H9 (cell line): ENCODE measurements around the gene THSD7B. TPM values are rescaled to one million over a fixed set of nuclear protein-coding genes. Genes with fewer than 3 reads are reported as not detected.

Source experiments
- DNase-seq: peaks from one replicate; pipeline ENCODE4 v3.0.0-alpha.2; 2017
- H2AFZ ChIP-seq: one replicate; pipeline ENCODE4 v1.6.1; 2013; ENCODE audit warnings: mild to moderate bottlenecking, low read length, control low read depth, moderate library complexity
- H2AK5ac ChIP-seq: 2 replicates; pipeline ENCODE4 v1.6.1; 2013; ENCODE audit warnings: low read length, control low read depth, mixed read lengths; ENCODE audit not compliant: insufficient read length
- H2BK120ac ChIP-seq: one replicate; pipeline ENCODE4 v1.6.1; 2013; ENCODE audit warnings: low read depth, mild to moderate bottlenecking, low read length, control low read depth, inconsistent platforms; ENCODE audit not compliant: poor library complexity, severe bottlenecking
- H2BK12ac ChIP-seq: 2 replicates; pipeline ENCODE4 v1.6.1; 2013; ENCODE audit warnings: low read length, control low read depth, mixed read lengths, low read depth; ENCODE audit not compliant: insufficient read length
- H2BK15ac ChIP-seq: 2 replicates; pipeline ENCODE4 v1.6.1; 2013; ENCODE audit warnings: low read depth, low read length, control low read depth
- H2BK20ac ChIP-seq: one replicate; pipeline ENCODE4 v1.6.1; 2013; ENCODE audit warnings: low read depth, mild to moderate bottlenecking, low read length, control low read depth, inconsistent platforms; ENCODE audit not compliant: poor library complexity, severe bottlenecking
- H2BK5ac ChIP-seq: 2 replicates; pipeline ENCODE4 v1.6.1; 2013; ENCODE audit warnings: low read length, control low read depth, mixed read lengths; ENCODE audit not compliant: insufficient read length
- H3K14ac ChIP-seq: 2 replicates; pipeline ENCODE4 v1.6.1; 2013; ENCODE audit warnings: low read length, control low read depth; ENCODE audit not compliant: insufficient read depth
- H3K18ac ChIP-seq: 2 replicates; pipeline ENCODE4 v1.6.1; 2013; ENCODE audit warnings: low read depth, mild to moderate bottlenecking, mixed read lengths, low read length, control low read depth; ENCODE audit not compliant: insufficient read length
- H3K23ac ChIP-seq: 2 replicates; pipeline ENCODE4 v1.6.1; 2013; ENCODE audit warnings: low read length, control low read depth, mixed read lengths, low read depth; ENCODE audit not compliant: insufficient read length
- H3K23me2 ChIP-seq: 2 replicates; pipeline ENCODE4 v1.6.1; 2013; ENCODE audit warnings: low read depth, mild to moderate bottlenecking, mixed read lengths, low read length, control low read depth; ENCODE audit not compliant: insufficient read length, poor library complexity, severe bottlenecking
- H3K27ac ChIP-seq: 2 replicates; pipeline ENCODE4 v1.5.1; 2013; ENCODE audit warnings: low read length, control low read depth, mixed read lengths, low read depth; ENCODE audit not compliant: insufficient read length
- H3K27me3 ChIP-seq: 2 replicates; pipeline ENCODE4 v1.6.1; 2013; ENCODE audit warnings: low read length, control low read depth, inconsistent platforms; ENCODE audit not compliant: insufficient read depth
- H3K4ac ChIP-seq: 2 replicates; pipeline ENCODE4 v1.6.1; 2013; ENCODE audit warnings: low read depth, mild to moderate bottlenecking, control low read depth, inconsistent platforms, low read length, moderate library complexity
- H3K4me1 ChIP-seq: 2 replicates; pipeline ENCODE4 v1.6.1; 2013; ENCODE audit warnings: low read length, control low read depth, inconsistent platforms; ENCODE audit not compliant: insufficient read depth
- H3K4me2 ChIP-seq: 2 replicates; pipeline ENCODE4 v1.6.1; 2013; ENCODE audit warnings: low read length, control low read depth, mixed read lengths; ENCODE audit not compliant: insufficient read length, insufficient read depth
- H3K56ac ChIP-seq: 2 replicates; pipeline ENCODE4 v1.6.1; 2013; ENCODE audit warnings: low read depth, mild to moderate bottlenecking, mixed read lengths, low read length, control low read depth; ENCODE audit not compliant: insufficient read length
- H3K79me1 ChIP-seq: 2 replicates; pipeline ENCODE4 v1.6.1; 2013; ENCODE audit warnings: low read depth, mild to moderate bottlenecking, moderate library complexity, low read length, control low read depth, inconsistent platforms; ENCODE audit not compliant: insufficient read depth, poor library complexity, severe bottlenecking
- H3K79me2 ChIP-seq: 2 replicates; pipeline ENCODE4 v1.6.1; 2013; ENCODE audit warnings: low read length, control low read depth, inconsistent platforms; ENCODE audit not compliant: insufficient read depth
- H3K9ac ChIP-seq: 2 replicates; pipeline ENCODE4 v1.6.1; 2013; ENCODE audit warnings: low read length, control low read depth, mixed read lengths; ENCODE audit not compliant: insufficient read length; ENCODE audit errors: extremely low read depth
- H3K9me3 ChIP-seq: one replicate; pipeline ENCODE4 v1.6.1; 2013; ENCODE audit warnings: low read depth, low read length, inconsistent platforms; ENCODE audit not compliant: control insufficient read depth
- H3T11ph ChIP-seq: one replicate; pipeline ENCODE4 v1.6.1; 2013; ENCODE audit warnings: mild to moderate bottlenecking, low read length, control low read depth, inconsistent platforms
- H4K20me1 ChIP-seq: one replicate; pipeline ENCODE4 v1.6.1; 2013; ENCODE audit not compliant: control insufficient read depth, insufficient read length, insufficient read depth
- H4K5ac ChIP-seq: 2 replicates; pipeline ENCODE4 v1.6.1; 2013; ENCODE audit warnings: low read depth, mild to moderate bottlenecking, mixed read lengths, low read length, control low read depth; ENCODE audit not compliant: insufficient read length
- H4K8ac ChIP-seq: replicated peaks from 2 replicates; pipeline ENCODE4 v1.6.1; 2013; ENCODE audit warnings: low read length, control low read depth, mixed read lengths, low read depth; ENCODE audit not compliant: insufficient read length
- H4K91ac ChIP-seq: 2 replicates; pipeline ENCODE4 v1.6.1; 2013; ENCODE audit warnings: low read depth, mild to moderate bottlenecking, moderate library complexity, mixed read lengths, low read length, control low read depth; ENCODE audit not compliant: insufficient read length
- H3K27ac Mint-ChIP-seq, 3 experiments: 2 replicates in 2 of 3; 3 replicates in 1 of 3; pipeline ENCODE4 v1.8.0; 2020 to 2021; ENCODE audit warnings: mixed read lengths in 3 of 3, mild to moderate bottlenecking in 1 of 3, moderate library complexity in 1 of 3
- H3K27me3 Mint-ChIP-seq: 2 replicates; pipeline ENCODE4 v1.8.0; 2021; ENCODE audit warnings: low read depth, mild to moderate bottlenecking, moderate library complexity, mixed read lengths
- H3K36me3 Mint-ChIP-seq, 3 experiments: 2 replicates in 2 of 3; 3 replicates in 1 of 3; pipeline ENCODE4 v1.8.0; 2020 to 2021; ENCODE audit warnings: low read depth in 3 of 3, mixed read lengths in 3 of 3; ENCODE audit not compliant: insufficient read depth in 1 of 3
- H3K4me1 Mint-ChIP-seq, 2 experiments: 2 replicates each; pipeline ENCODE4 v1.8.0; 2020; ENCODE audit warnings: mixed read lengths in 2 of 2
- H3K4me3 Mint-ChIP-seq, 2 experiments: 2 replicates in 1 of 2; 3 replicates in 1 of 2; pipeline ENCODE4 v1.8.0; 2020 to 2021; ENCODE audit warnings: mild to moderate bottlenecking in 2 of 2, mixed read lengths in 2 of 2, moderate library complexity in 1 of 2
- H3K9me3 Mint-ChIP-seq, 2 experiments: 2 replicates in 1 of 2; 3 replicates in 1 of 2; pipeline ENCODE4 v1.8.0; 2020; ENCODE audit warnings: mild to moderate bottlenecking in 2 of 2, mixed read lengths in 2 of 2, moderate library complexity in 1 of 2
- WGBS: extraction: QIAGEN DNeasy Blood & Tissue Kit; methylation state at CpG from one replicate; pipeline ENCODE4 v1.1.7; 2013; ENCODE audit warnings: missing lambda C conversion rate, low lambda C conversion rate, mixed read lengths; ENCODE audit not compliant: insufficient read length; ENCODE audit errors: extremely low coverage; 5-methylcytosine and 5-hydroxymethylcytosine counted together
- total RNA-seq: library from RNA; stranded (reverse); gene quantifications from 2 replicates; pipeline ENCODE4 v1.2.1, GENCODE V29; 2021
- TF ChIP-seq, protein P1 (sequence below): fragments of 200-600 bp; sonication (generic); conservative IDR thresholded peaks from 3 replicates; pipeline ENCODE4 v1.8.0; 2021; ENCODE audit warnings: antibody characterized with exemption, mild to moderate bottlenecking

Gene THSD7B
- total RNA-seq, 1 experiment from 2014 or later: 0.85 TPM

DNA sequence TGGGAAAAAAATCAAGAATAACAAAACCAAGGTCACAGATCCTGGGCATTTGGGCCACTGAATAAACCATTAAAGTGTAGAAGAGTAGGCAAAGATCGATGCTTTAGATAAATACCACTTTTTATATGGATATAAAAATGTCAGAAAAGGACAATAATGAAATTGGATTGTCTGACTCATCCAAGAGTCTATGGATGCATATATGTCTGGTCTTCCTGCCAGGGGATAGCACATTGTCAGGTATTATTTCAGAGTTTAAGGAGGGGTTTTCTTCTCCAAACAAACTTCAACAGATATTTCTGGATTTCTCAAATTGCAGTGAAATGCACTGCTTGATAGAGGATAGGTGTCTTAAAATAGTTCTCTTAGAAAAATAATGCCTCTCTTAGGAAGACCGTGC is 466.7 kb downstream of the THSD7B start:
- no peak overlapping the region for H2BK120ac ChIP-seq
- H2AFZ ChIP-seq: no peak overlapping the region
- H3K9me3 Mint-ChIP-seq: no peaks in the 10 kb centered on the region
- no peak overlapping the region for H2BK12ac ChIP-seq
- no peaks in the 10 kb centered on the region for H3K79me2 ChIP-seq
- H2AK5ac ChIP-seq: no peak overlapping the region
- H4K8ac ChIP-seq: no peak overlapping the region
- no peak overlapping the region for H3K4ac ChIP-seq
- peaks cover 0 to 7% of the 10 kb centered on the region in 2 experiments; a peak in 2 of 4 replicates for H3K4me1 Mint-ChIP-seq
- H2BK5ac ChIP-seq: no peak overlapping the region
- no peak overlapping the region for H3K14ac ChIP-seq
- H3K4me3 Mint-ChIP-seq: no peak overlapping the region
- H4K5ac ChIP-seq: no peak overlapping the region
- H3K36me3 Mint-ChIP-seq: no peaks in the 10 kb centered on the region
- no peak overlapping the region for H3K27ac ChIP-seq
- no peak overlapping the region for H3K56ac ChIP-seq
- H4K20me1 ChIP-seq: no peaks in the 10 kb centered on the region
- H3K27me3 Mint-ChIP-seq: no peaks in the 10 kb centered on the region; the same call in 1 of the 2 replicates
- no peak overlapping the region for H2BK15ac ChIP-seq
- H3K27me3 ChIP-seq: no peaks in the 10 kb centered on the region
- H3K27ac Mint-ChIP-seq: no peak overlapping the region
- H3T11ph ChIP-seq: no peak overlapping the region
- no peaks in the 10 kb centered on the region for H3K23me2 ChIP-seq
- no peaks in the 10 kb centered on the region for H3K79me1 ChIP-seq
- H4K91ac ChIP-seq: no peak overlapping the region
- no peak overlapping the region for H3K18ac ChIP-seq
- WGBS: no CpG with 5 or more reads among the region's 2 CpGs
- H3K4me2 ChIP-seq: no peak overlapping the region
- H3K9ac ChIP-seq: no peak overlapping the region
- H2BK20ac ChIP-seq: no peak overlapping the region
- TF ChIP-seq, protein P1, sequence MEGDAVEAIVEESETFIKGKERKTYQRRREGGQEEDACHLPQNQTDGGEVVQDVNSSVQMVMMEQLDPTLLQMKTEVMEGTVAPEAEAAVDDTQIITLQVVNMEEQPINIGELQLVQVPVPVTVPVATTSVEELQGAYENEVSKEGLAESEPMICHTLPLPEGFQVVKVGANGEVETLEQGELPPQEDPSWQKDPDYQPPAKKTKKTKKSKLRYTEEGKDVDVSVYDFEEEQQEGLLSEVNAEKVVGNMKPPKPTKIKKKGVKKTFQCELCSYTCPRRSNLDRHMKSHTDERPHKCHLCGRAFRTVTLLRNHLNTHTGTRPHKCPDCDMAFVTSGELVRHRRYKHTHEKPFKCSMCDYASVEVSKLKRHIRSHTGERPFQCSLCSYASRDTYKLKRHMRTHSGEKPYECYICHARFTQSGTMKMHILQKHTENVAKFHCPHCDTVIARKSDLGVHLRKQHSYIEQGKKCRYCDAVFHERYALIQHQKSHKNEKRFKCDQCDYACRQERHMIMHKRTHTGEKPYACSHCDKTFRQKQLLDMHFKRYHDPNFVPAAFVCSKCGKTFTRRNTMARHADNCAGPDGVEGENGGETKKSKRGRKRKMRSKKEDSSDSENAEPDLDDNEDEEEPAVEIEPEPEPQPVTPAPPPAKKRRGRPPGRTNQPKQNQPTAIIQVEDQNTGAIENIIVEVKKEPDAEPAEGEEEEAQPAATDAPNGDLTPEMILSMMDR: no peak
- H3K9me3 ChIP-seq: no peaks in the 10 kb centered on the region
- no peak overlapping the region for H3K23ac ChIP-seq
- no peak for DNase-seq
- H3K4me1 ChIP-seq: no peaks in the 10 kb centered on the region
